NK-92 (cell line): ENCODE measurements around the gene MDK.
"Not testable (repeated sequence)": the region's sequence is repeated elsewhere in the genome, so short reads cannot be mapped to it uniquely, and the experiment has no call there.

Experiments used
- DNase-seq: peaks from one replicate; lab custom pipeline; 2025; ENCODE audit not compliant: unreplicated experiment; lab: John Stamatoyannopoulos, UW

MDK gene

DNA sequence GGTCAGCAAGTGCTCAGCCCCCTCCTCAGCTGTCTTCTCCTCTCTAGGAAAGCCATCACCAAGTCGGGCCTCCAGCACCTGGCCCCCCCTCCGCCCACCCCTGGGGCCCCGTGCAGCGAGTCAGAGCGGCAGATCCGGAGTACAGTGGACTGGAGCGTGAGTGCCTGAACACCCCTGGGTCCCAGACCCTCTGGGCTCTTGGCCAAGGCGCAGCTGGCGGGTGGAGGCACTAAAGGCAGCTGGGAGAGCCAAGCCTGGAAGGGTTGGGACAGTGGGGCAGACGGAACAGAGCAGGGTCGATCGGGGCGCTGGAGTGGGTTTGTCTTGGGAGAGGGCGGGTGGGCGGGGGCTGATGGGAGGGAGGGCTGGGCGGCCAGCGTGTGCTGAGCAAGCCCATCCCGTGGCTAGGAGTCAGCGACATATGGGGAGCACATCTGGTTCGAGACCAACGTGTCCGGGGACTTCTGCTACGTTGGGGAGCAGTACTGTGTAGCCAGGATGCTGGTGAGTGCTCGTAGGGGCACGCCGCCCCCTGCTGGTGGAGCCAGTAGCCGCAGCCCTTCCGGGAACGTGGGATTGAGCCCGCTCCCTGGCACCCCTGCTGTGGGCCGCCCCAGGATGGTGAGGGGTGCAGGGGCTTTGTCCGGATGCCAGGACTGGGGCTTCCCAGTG is 14.1 kb upstream of the MDK start:
- DNase-seq = no peak

DNA sequence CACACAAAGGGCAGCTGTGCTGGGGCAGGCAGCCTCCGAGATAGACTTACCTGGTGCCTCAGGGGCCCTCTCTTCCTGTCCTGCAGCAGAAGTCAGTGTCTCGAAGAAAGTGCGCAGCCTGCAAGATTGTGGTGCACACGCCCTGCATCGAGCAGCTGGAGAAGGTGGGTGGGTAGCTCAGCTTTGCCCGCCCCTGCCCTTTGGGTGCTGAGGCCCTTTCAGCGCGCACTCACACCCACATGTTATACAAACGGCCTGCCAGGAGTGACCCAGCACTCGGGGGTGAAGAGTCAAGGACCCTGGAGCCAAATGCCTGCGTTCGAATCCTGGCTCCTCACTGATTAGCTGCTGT is 13.6 kb upstream of the MDK start:
- DNase-seq = no peak

DNA sequence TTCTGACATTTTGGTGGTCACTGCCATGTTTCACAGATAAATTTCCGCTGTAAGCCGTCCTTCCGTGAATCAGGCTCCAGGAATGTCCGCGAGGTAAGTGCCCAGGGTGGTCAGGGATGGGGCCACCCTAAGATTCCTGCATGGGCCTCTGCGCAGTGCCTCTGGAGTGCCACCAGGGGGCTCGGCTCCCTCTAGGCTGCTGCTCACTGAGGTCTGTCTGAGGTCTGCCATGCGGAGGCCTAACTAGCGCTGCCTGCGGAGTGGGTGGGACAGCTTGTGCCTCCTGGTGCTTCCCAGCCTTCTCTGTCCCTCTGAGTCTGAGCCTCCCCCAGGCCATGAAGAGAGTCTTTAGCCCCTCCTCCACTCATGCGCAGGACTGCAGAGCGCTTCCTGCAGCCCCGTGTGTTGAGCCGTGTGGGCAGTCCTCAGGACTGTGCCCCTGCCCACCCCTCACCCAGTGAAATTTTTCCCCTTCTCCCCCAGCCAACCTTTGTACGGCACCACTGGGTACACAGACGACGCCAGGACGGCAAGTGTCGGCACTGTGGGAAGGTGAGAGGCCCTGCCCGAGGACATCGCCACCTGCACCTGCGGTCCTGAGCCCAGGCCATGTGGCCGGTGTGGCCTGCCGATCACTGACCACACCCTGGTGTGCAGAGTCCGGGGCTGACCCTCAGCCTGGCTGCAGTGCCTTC is 11.9 kb upstream of the MDK start:
- no peak for DNase-seq

DNA sequence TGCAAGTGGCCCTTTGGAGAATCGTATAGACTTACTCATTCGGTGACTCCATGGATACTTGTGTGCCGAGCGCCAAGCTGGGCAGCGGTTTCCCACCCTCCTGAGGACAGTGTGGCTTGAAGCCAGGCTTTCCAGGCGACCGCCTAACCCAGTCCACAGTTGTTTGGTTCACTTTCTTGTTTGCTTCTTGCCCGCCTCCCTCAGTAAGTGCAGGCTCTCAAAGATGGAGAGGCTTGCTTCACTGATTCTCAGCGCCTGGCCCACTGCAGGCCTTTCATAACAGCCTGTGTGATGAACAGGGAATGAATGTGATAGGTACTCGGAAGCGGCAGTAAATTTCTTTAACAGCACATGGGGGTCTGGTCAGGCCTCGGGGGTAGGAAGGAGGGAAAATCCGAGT is 11.2 kb upstream of the MDK start:
- DNase-seq = no peak

DNA sequence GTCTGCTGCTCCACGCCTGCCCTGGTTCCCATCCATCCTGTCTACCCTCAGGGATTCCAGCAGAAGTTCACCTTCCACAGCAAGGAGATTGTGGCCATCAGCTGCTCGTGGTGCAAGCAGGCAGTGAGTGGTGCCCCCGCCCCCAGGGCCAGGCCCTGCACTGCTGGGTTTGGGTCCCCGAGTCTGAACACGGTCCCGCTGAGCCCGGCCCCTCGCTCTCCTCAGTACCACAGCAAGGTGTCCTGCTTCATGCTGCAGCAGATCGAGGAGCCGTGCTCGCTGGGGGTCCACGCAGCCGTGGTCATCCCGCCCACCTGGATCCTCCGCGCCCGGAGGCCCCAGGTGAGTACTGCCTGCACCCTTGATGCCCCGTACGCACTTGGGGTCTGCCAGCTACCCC is 10.2 kb upstream of the MDK start:
- not testable (repeated sequence) for DNase-seq

DNA sequence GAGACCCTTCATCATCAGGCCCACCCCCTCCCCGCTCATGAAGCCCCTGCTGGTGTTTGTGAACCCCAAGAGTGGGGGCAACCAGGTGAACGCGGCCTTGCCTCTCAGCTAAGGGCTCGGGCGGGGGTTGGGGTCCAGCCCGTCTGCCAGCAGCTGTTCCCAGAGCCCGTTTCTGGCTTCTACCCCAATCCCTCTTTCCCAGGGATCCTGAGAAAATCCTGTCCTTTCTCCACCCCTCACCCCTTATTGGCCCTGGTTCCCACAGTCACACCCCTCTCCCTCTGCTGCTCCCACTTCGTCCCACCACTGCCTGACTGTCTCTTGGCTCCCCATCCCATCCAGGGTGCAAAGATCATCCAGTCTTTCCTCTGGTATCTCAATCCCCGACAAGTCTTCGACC is 9.4 kb upstream of the MDK start:
- no peak for DNase-seq

DNA sequence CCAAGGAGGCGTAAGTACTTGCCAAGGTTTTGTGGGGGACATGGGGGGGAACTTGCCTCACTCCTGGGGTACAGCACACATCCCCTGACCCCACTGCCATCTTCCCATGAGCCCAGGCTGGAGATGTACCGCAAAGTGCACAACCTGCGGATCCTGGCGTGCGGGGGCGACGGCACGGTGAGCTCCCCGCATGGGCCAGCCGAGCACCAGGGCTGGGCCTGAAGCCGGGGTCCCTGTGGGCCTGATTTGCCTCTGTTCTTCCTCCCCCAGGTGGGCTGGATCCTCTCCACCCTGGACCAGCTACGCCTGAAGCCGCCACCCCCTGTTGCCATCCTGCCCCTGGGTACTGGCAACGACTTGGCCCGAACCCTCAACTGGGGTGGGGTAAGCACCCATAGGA is 9.0 kb upstream of the MDK start:
- DNase-seq = not testable (repeated sequence)

DNA sequence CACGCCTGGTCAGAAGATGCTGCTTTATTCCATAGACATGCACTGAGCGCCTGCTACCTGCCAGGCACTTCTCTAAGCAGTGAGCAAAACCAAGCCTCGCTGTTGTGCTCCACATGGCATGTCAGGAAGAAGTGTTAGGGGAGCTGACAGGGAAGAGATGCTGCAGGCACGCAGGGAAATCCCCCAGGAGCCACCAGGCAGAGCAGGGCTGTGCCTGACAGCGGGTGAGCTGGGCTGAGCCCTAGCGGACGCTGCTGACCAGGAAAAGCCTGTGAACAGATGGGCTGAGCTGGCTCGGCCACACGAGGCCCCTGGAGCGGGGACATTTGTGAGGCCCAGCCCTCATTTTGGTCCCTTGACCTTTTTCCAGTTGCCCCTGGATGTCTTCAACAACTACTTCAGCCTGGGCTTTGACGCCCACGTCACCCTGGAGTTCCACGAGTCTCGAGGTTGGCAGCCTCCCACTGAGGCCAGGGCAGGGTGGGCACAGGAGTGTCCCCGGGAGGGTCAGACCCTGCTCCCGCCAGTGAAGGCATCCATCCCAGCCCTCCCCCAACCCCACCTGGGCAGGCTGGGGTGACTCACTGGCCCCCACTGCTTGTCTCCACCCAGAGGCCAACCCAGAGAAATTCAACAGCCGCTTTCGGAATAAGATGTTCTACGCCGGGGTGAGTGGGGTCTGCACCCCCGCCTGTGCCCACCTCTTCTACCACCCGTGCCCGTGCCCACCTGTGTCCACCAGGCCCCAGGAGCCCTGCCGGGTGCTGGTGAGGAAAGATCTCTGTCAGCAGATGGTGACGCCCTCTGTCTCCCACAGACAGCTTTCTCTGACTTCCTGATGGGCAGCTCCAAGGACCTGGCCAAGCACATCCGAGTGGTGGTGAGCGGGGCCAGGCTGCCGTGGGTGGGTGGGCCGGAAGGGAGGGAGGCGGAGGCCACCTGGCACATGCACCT is 7.4 kb upstream of the MDK start:
- no peak for DNase-seq

DNA sequence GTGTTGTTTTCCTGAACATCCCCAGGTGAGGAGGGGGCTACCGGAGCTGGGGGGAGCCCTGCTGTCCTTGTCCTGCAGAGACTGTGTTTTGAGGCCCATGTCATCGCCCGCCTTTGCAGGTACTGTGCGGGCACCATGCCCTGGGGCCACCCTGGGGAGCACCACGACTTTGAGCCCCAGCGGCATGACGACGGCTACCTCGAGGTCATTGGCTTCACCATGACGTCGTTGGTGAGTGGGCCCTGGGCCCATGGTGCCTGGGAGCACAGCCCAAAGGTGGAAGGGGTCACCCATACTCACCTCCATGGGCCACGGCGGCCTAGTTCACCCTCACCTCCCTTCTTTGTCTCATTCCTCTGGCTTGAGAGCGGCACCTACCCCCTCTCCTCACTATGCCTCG is 6.7 kb upstream of the MDK start:
- DNase-seq = no peak

DNA sequence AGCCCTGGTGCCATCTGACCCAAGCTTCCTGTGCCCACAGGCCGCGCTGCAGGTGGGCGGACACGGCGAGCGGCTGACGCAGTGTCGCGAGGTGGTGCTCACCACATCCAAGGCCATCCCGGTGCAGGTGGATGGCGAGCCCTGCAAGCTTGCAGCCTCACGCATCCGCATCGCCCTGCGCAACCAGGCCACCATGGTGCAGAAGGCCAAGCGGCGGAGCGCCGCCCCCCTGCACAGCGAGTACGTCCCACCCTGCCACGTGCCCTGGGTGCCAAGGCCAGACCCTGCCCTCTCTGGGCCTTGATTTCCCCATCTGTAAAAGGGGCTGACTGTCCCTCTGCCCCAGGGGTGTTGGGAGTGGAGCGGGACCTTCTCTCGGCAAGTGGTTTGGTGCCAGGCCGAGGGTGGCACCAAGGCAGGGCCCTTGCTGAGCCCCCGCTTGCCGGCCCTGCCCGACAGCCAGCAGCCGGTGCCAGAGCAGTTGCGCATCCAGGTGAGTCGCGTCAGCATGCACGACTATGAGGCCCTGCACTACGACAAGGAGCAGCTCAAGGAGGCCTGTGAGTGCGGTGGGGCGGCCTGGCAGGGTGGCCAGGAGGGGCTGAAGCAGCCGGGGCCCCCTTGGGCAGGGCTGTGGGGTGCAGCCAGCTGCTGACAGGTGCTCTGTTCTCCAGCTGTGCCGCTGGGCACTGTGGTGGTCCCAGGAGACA is 5.9 kb upstream of the MDK start:
- no peak for DNase-seq

DNA sequence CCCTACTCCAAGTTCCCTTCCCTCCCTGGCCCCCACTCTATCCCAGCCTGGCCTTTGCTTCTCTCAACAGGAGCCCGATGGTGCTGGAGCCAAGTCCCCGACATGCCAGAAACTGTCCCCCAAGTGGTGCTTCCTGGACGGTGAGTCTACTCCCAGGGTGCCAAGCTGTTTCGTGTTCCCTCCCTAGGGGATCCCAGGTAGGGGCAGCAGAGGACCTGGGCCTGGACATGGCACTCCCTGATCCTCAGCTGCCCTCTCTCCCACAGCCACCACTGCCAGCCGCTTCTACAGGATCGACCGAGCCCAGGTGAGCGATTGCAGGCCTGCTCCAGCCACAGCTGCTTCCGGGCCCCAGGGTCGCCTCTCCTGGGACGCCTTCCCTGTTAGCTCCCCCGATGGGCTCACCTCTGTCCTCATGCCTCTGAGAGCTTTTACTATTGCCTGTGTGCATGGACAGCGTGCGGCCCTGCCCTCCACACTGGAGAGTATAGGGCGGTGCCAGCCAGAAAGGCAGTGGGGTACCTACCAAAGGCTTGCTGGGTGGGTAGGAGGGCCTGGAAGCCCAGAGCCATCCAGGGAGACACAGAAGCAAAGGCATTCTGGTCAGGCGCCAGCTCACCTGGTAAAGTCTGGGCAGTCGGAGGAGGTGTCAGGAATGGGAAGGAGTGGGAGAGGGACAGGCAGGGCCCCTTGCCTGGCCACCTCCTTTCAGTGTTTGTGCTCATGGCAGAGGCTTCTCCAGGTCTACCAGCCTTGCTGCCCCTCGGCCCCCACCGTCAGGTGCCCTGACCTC is 5.0 kb upstream of the MDK start:
- DNase-seq = no peak

DNA sequence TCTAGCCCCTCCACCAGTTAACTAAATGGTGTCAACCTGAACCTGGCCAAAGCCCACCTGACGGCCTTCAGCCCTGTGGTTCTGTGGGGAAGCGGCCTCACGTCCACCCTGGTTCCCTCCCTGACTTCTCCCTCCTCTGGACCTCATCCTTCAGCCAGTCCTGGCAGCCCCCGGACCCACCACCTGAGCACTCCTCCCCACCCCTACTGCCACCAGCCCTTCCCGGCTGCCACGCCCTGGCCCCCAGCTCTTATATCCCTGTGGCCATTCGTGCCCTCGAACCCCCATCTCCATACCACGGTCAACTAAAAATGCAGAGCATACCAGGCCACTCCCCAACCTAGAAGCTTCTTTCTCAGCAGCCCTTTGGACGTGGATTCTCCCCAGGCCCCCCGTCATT is 4.2 kb upstream of the MDK start:
- no peak for DNase-seq

DNA sequence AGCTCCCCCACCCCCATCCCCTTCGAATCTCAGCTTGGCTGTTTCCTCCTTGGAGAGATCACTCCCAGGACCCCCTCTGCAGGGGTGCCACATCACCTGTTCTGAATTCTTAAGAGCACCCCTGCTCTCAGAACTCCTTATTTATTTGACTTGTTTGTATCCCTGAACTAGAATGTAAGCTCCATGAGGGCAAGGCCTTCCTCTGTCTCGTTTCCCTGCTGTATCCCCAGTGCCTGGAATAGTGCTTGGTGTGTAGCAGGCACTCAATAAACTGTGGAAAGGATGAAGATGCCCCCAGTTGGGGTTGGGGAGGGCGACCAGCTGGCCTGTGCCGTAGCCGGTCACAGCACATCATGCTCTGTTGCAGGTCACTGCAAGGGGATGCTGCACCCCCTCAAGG is 3.6 kb upstream of the MDK start:
- no peak for DNase-seq

DNA sequence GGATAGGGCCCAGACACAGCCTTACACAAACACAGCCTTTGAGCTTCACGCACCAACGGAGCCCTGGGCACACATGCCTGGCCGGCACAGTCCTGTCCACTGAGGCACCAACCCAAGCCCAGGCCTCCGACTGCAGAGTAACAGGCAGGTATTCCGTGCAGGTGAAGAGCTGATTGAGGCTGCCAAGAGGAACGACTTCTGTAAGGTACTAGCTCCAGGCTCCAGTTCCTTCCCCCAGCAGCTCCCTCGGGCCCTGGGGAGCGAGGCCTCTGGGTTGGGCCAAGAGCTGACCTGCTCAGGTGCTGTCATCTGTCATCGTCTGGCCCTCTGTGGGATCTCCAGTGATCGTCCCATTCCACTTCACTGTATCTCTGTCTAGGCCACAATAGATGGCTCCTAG is 3.2 kb upstream of the MDK start:
- no peak for DNase-seq

DNA sequence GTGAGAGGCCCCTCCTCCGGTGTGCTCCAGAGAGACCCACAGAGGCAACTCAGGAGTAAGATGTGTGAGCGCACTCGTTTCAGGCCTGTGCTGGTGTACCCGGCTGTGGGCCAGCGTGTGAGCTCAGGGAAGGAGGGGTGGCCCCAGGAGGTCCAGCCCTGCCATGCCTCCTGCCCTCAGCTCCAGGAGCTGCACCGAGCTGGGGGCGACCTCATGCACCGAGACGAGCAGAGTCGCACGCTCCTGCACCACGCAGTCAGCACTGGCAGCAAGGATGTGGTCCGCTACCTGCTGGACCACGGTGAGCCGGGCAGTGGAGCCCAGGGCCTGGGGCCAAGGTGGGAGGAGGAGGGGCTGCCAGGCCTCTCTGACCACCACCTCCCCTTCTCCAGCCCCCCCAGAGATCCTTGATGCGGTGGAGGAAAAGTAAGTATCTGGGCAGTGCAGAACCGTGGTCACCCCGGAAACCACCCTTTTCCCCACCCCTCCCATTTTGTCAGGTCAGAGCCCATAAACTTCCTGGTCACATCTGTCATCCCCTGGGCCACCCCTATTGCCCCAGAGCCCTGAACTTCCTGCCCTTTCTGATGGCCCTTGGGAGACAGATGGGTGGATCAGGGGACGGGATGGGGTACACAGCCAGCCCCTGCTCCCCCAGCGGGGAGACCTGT is 2.5 kb upstream of the MDK start:
- no peak for DNase-seq

DNA sequence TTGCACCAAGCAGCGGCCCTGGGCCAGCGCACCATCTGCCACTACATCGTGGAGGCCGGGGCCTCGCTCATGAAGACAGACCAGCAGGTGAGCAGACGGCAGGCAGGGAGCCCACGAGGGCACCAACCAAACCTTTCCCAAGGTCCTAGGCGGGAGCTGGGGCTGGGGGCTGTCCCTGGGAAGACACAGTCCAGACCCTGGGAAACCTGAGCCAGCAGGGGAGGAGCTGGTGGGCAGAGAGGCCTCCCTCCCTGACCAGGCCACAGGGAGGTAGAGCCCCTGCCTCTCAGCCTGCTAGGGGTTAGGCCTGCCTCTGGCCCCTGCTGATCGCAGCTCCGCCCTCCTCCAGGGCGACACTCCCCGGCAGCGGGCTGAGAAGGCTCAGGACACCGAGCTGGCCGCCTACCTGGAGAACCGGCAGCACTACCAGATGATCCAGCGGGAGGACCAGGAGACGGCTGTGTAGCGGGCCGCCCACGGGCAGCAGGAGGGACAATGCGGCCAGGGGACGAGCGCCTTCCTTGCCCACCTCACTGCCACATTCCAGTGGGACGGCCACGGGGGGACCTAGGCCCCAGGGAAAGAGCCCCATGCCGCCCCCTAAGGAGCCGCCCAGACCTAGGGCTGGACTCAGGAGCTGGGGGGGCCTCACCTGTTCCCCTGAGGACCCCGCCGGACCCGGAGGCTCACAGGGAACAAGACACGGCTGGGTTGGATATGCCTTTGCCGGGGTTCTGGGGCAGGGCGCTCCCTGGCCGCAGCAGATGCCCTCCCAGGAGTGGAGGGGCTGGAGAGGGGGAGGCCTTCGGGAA is 1.8 kb upstream of the MDK start:
- DNase-seq = not testable (repeated sequence)

DNA sequence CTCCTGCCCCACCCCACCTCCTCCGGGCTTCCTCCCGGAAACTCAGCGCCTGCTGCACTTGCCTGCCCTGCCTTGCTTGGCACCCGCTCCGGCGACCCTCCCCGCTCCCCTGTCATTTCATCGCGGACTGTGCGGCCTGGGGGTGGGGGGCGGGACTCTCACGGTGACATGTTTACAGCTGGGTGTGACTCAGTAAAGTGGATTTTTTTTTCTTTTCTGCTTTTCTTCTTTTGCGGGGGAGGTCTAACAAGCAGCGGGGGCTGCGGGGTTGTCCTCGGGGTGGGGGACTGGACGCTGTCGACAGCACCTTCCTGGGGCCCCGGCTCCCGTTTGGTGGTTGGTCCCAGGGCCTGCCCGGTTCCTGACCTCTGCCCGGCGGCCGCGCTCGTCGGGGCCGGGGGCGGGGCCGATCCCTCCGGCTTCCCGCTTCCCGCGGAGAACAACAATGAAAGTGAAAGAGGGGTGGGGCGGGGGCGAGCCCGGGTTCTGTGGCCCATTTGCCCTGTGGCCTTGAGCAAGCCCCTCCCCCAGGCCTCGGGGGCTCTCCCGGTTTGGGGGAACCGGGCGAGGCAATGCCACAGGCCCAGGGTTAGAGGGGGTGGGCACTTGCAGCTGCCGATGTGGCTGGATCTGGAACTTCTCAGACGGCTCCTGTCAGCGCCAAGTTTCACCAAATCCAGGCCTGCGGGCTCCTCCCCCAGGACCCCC is 975 bp upstream of the MDK start:
- DNase-seq = no peak

DNA sequence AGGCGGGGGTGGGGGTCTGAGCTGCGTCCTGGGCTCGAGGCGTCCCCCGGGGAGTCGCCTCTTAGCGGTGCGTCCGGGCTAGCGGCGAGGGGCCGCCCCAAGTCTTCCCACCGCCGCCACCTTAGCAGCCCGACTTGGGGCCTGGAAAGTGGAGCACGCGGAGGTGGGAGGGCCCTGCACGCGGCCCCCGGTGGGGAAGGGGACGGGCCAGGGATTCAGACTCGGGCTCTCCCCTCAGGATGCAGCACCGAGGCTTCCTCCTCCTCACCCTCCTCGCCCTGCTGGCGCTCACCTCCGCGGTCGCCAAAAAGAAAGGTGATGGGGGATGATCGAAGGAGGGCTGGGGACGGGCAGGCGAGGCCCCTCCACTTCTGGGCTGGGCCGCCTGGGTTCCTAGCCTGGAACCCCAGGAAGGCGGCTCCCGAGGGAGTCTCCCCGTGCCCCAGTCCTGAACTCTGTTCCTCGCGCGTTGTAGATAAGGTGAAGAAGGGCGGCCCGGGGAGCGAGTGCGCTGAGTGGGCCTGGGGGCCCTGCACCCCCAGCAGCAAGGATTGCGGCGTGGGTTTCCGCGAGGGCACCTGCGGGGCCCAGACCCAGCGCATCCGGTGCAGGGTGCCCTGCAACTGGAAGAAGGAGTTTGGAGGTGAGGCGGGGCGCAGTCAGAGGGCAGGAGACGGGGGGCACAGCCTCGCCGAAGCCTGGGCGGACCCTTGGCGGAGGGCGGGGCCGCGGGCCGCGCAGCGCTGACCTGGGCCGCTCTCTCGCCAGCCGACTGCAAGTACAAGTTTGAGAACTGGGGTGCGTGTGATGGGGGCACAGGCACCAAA is 563 bp downstream of the MDK start:
- DNase-seq = no peak
